Stimulated activated naive B cell treated with anti-CD40 and anti-IgM and Interleukin-4, amounts not matched to agents 10 μg/mL and 1 μg/mL and 100 μg/mL, for 72 hours (primary cell): ENCODE data around the gene ANKRD6.

ENCODE experiments used
- ATAC-seq, 2 donors: fragments of 150-1000 bp; cut with Tn5 transposase; replicated peaks; 2 replicates each; pipeline ENCODE4 v1.10.0; 2021; ENCODE audit warnings: moderate library complexity in 1 of 2
- DNase-seq: peaks from one replicate; pipeline ENCODE4 v3.0.0; 2021
- H3K27ac Mint-ChIP-seq: one replicate; pipeline ENCODE4 v1.8.0; 2022; ENCODE audit warnings: mild to moderate bottlenecking, mixed read lengths
- H3K27me3 Mint-ChIP-seq, 2 donors: one replicate each; pipeline ENCODE4 v1.8.0; 2022; ENCODE audit warnings: mixed read lengths in 2 of 2
- H3K36me3 Mint-ChIP-seq, 2 donors: one replicate each; pipeline ENCODE4 v1.8.0; 2022; ENCODE audit warnings: mixed read lengths in 2 of 2, mild to moderate bottlenecking in 1 of 2
- H3K4me1 Mint-ChIP-seq, 2 donors: one replicate each; pipeline ENCODE4 v1.8.0; 2022; ENCODE audit warnings: mixed read lengths in 2 of 2, mild to moderate bottlenecking in 1 of 2
- H3K4me3 Mint-ChIP-seq, 2 donors: one replicate each; pipeline ENCODE4 v1.8.0; 2022; ENCODE audit warnings: mild to moderate bottlenecking in 2 of 2, mixed read lengths in 2 of 2, moderate library complexity in 1 of 2
- H3K9me3 Mint-ChIP-seq, 2 donors: one replicate each; pipeline ENCODE4 v1.8.0; 2022; ENCODE audit warnings: mixed read lengths in 2 of 2, mild to moderate bottlenecking in 1 of 2

ANKRD6 gene

GRCh38 chr6:89468998-89469397 is 36.0 kb downstream of the ANKRD6 start:
- no peak overlapping the region for H3K4me3 Mint-ChIP-seq
- no peak overlapping the region for H3K27ac Mint-ChIP-seq
- ATAC-seq (no peak), DNase-seq (no peak)
- H3K9me3 Mint-ChIP-seq = no peaks in the 10 kb centered on the region
- no peaks in the 10 kb centered on the region for H3K36me3 Mint-ChIP-seq
- H3K27me3 Mint-ChIP-seq = no peaks in the 10 kb centered on the region
- H3K4me1 Mint-ChIP-seq = peaks cover 0 to 1% of the 10 kb centered on the region in 2 donors

GRCh38 chr6:89471287-89471867 is 38.4 kb downstream of the ANKRD6 start:
- ATAC-seq (no peak), DNase-seq (no peak)
- H3K4me1 Mint-ChIP-seq = peaks cover 5 to 12% of the 10 kb centered on the region in 2 donors
- no peaks in the 10 kb centered on the region for H3K9me3 Mint-ChIP-seq
- H3K36me3 Mint-ChIP-seq = no peaks in the 10 kb centered on the region
- no peak overlapping the region for H3K4me3 Mint-ChIP-seq
- H3K27me3 Mint-ChIP-seq = no peaks in the 10 kb centered on the region
- no peak overlapping the region for H3K27ac Mint-ChIP-seq

DNA sequence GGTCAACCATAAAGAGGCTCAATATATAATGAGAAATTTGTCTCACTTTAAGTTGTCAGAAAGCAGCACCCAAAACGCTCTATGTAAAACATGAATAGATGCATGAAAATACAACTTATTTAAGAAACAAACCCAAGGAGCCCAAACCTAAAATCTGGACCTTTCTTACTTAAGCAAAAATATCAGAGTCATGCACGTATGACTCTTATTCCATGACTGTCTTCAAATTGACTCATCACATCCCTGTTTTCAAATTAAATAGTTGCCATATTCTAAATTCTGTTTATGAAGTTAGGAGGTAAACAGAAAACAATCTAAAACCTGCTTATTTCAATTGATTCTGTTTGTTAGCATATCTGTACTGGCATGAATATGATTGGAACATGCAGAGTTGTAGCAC is 42.1 kb downstream of the ANKRD6 start:
- Mint-ChIP-seq H3K27me3 (no peaks in the 10 kb centered on the region), H3K36me3 (no peaks in the 10 kb centered on the region), H3K4me1 (peaks cover 7 to 15% of the 10 kb centered on the region in 2 donors), H3K9me3 (no peaks in the 10 kb centered on the region), H3K27ac (no peak overlapping the region), H3K4me3 (no peak overlapping the region)
- DNase-seq = no peak
- no peak for ATAC-seq

- peak; percentile 52 to 54 for ATAC-seq
- peaks cover 9 to 18% of the 10 kb centered on the region in 2 donors for H3K4me1 Mint-ChIP-seq
- no peak for DNase-seq
- H3K27ac Mint-ChIP-seq = no peak overlapping the region
- no peaks in the 10 kb centered on the region for H3K27me3 Mint-ChIP-seq
- H3K4me3 Mint-ChIP-seq = no peak overlapping the region
- H3K9me3 Mint-ChIP-seq = no peaks in the 10 kb centered on the region
- H3K36me3 Mint-ChIP-seq = no peaks in the 10 kb centered on the region
Observed at GRCh38 chr6:89475634-89476033, 42.7 kb downstream of the ANKRD6 start.

- DNase-seq (no peak), ATAC-seq (peak; percentile 71 to 87)
- Mint-ChIP-seq H3K4me1 (peaks cover 12 to 34% of the 10 kb centered on the region in 2 donors), H3K36me3 (no peaks in the 10 kb centered on the region), H3K9me3 (no peaks in the 10 kb centered on the region), H3K4me3 (peak overlapping the region in 1 of 2 donors; percentile 14), H3K27me3 (no peaks in the 10 kb centered on the region), H3K27ac (no peak overlapping the region)
Observed at GRCh38 chr6:89479897-89480296, 46.9 kb downstream of the ANKRD6 start.

DNA sequence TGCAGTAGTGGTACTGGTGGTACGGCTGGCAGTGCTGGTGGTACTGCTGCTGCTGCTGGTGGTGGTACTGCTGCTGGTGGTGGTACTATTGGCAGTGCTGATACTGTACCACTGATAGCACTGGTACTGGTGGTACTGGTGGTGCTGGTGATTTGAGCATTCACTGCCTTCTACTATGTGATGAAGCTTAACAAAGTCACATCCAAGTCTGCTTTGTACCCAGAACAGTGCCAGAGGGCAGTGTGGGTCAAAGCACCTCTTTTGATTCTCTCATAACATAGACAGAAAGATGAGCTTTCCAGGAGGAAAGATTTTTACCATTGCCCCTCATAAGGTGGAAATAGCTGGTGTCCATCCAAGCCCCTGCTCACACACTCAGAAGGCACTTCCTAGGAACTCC is 48.7 kb downstream of the ANKRD6 start:
- Mint-ChIP-seq H3K36me3 (no peaks in the 10 kb centered on the region), H3K4me3 (no peak overlapping the region), H3K9me3 (no peaks in the 10 kb centered on the region), H3K27me3 (no peaks in the 10 kb centered on the region), H3K27ac (no peak overlapping the region), H3K4me1 (peaks cover 8 to 28% of the 10 kb centered on the region in 2 donors)
- DNase-seq (no peak), ATAC-seq (no peak)

GRCh38 chr6:89482126-89482525 is 49.2 kb downstream of the ANKRD6 start:
- Mint-ChIP-seq H3K9me3 (no peaks in the 10 kb centered on the region), H3K4me1 (peaks cover 8 to 28% of the 10 kb centered on the region in 2 donors), H3K27ac (no peak overlapping the region), H3K36me3 (no peaks in the 10 kb centered on the region), H3K4me3 (no peak overlapping the region), H3K27me3 (no peaks in the 10 kb centered on the region)
- ATAC-seq (no peak), DNase-seq (no peak)

DNA sequence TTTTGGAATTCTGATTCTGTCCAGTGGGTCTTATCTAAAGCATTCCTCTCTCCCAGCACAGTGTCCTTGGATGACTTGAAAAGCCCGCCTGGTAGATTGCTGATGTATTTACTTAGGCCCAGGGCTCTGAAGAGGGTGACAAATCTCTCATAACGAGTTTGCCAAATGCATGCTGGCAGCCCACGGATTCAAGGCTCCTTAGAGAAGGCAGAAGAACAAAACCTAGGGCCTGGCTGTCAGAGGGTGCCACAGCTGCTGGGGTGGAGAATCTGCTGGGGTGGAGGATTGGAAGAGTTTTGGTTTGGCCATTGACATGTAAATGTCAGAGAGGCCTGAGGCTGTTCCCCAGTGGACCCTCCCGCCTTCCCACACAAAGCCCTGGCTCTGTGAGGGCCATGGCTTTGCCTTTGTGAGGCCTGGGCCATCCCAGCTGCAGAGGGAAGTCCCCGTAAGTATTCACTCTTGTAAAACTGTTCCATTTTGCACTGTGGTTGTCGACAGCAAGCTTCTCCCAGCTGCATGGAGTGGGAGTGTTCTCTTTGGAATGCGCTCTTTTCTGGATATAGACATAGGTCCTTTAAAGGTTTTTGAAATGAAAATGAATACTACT is 50.3 kb downstream of the ANKRD6 start:
- no peak overlapping the region for H3K27ac Mint-ChIP-seq
- no peaks in the 10 kb centered on the region for H3K27me3 Mint-ChIP-seq
- no peaks in the 10 kb centered on the region for H3K36me3 Mint-ChIP-seq
- ATAC-seq (no peak), DNase-seq (no peak)
- no peak overlapping the region for H3K4me3 Mint-ChIP-seq
- H3K4me1 Mint-ChIP-seq = peaks cover 8 to 28% of the 10 kb centered on the region in 2 donors
- H3K9me3 Mint-ChIP-seq = no peaks in the 10 kb centered on the region

GRCh38 chr6:89485320-89485719 is 52.4 kb downstream of the ANKRD6 start:
- no peak overlapping the region for H3K4me3 Mint-ChIP-seq
- H3K27ac Mint-ChIP-seq = no peak overlapping the region
- ATAC-seq (no peak), DNase-seq (no peak)
- H3K9me3 Mint-ChIP-seq = no peaks in the 10 kb centered on the region
- no peaks in the 10 kb centered on the region for H3K27me3 Mint-ChIP-seq
- peaks cover 4 to 22% of the 10 kb centered on the region in 2 donors for H3K4me1 Mint-ChIP-seq
- no peaks in the 10 kb centered on the region for H3K36me3 Mint-ChIP-seq

- no peak overlapping the region for H3K27ac Mint-ChIP-seq
- no peaks in the 10 kb centered on the region for H3K36me3 Mint-ChIP-seq
- no peak overlapping the region for H3K4me3 Mint-ChIP-seq
- H3K9me3 Mint-ChIP-seq = no peaks in the 10 kb centered on the region
- no peak for DNase-seq
- H3K4me1 Mint-ChIP-seq = peaks cover 4 to 19% of the 10 kb centered on the region in 2 donors
- no peaks in the 10 kb centered on the region for H3K27me3 Mint-ChIP-seq
- ATAC-seq = no peak
Observed at GRCh38 chr6:89487864-89488263, 54.9 kb downstream of the ANKRD6 start.

- H3K27ac Mint-ChIP-seq = no peak overlapping the region
- no peaks in the 10 kb centered on the region for H3K27me3 Mint-ChIP-seq
- no peak for DNase-seq
- no peaks in the 10 kb centered on the region for H3K9me3 Mint-ChIP-seq
- no peak for ATAC-seq
- peaks cover 1 to 14% of the 10 kb centered on the region in 2 donors for H3K4me1 Mint-ChIP-seq
- no peak overlapping the region for H3K4me3 Mint-ChIP-seq
- H3K36me3 Mint-ChIP-seq = no peaks in the 10 kb centered on the region
Observed at GRCh38 chr6:89488438-89488837, 55.5 kb downstream of the ANKRD6 start.

DNA sequence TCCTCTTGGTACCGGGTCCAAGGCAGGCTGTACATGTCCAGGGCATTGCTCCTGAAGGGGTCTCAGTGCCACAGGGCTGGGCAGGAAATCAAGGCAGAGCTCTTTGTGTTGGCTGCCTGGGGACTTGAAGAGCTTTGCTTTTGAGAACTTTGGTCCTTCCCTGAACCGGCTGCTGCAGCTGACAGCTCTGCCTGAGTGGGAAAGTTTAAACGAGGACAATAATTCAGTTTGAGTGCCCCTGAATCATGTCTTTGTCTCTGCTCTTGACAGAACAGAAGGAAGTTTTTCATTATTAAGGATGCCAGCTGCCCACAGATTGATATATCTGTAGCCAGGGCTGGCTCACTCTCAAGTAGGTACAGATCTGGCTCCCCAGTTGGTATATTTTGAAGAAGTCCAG is 56.1 kb downstream of the ANKRD6 start:
- ATAC-seq = no peak
- no peaks in the 10 kb centered on the region for H3K27me3 Mint-ChIP-seq
- no peak overlapping the region for H3K4me3 Mint-ChIP-seq

GRCh38 chr6:89492025-89492640 is 59.2 kb downstream of the ANKRD6 start:
- Mint-ChIP-seq H3K4me1 (peaks cover 0 to 5% of the 10 kb centered on the region in 2 donors), H3K36me3 (no peaks in the 10 kb centered on the region), H3K9me3 (no peaks in the 10 kb centered on the region), H3K27me3 (no peaks in the 10 kb centered on the region), H3K27ac (no peak overlapping the region), H3K4me3 (no peak overlapping the region)
- DNase-seq (no peak), ATAC-seq (no peak)

More for the DNA sequence above, 56.1 kb downstream of the ANKRD6 start:
- no peaks in the 10 kb centered on the region for H3K9me3 Mint-ChIP-seq
- H3K4me1 Mint-ChIP-seq = peaks cover 0 to 11% of the 10 kb centered on the region in 2 donors
- H3K36me3 Mint-ChIP-seq = no peaks in the 10 kb centered on the region
- H3K27ac Mint-ChIP-seq = no peak overlapping the region
- DNase-seq = no peak

DNA sequence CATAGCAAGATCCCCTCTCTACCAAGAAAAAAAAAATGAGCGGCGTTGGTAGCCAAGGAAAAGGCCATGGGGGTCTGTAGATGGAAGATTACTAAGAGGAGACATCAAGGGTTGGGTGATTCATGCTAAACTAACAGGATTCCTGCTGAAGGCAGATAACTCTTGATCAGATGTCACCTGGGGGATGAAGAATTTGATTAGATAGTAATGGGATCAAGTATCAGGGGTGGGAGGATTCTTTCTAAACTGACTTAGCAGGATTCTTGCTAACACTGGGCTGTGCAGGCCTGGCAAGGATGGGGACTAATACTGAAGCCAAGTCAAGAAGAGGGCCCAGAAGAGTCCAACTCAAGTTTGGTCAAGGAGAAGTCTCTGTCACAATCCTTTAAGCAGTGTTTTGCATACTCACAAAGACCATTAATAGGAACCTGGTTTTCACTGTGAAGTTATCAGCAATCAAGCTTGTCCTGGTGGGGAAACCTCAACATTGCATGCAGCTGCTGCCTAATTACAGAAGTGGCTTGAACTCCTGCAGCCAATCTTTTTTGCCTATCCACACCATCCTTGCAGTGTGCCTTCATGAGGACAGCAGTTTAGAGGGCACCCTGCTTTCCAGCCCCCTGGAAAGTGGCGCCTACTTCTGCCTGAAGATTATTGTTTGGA is 61.3 kb downstream of the ANKRD6 start:
- ATAC-seq (peak; percentile 39 to 59), DNase-seq (no peak)
- Mint-ChIP-seq H3K9me3 (no peaks in the 10 kb centered on the region), H3K36me3 (no peaks in the 10 kb centered on the region), H3K4me3 (no peak overlapping the region), H3K27ac (no peak overlapping the region), H3K27me3 (no peaks in the 10 kb centered on the region), H3K4me1 (peaks cover 0 to 5% of the 10 kb centered on the region in 2 donors)
